NCI-H748 (cell line): ENCODE measurements around the gene TDRD12.
"Not testable (repeated sequence)": the region's sequence is repeated elsewhere in the genome, so short reads cannot be mapped to it uniquely, and the experiment has no call there.

Experiments used
- DNase-seq: peaks from one replicate; lab custom pipeline; 2025; ENCODE audit not compliant: unreplicated experiment; lab: John Stamatoyannopoulos, UW

The TDRD12 gene

GRCh38 chr19:32693151-32694108 is 26.1 kb upstream of the TDRD12 start:
- not testable (repeated sequence) for DNase-seq

- peak; percentile 29 for DNase-seq
Observed at GRCh38 chr19:32694316-32694715, 25.3 kb upstream of the TDRD12 start.

GRCh38 chr19:32694851-32695250 is 24.7 kb upstream of the TDRD12 start:
- DNase-seq, result not testable (repeated sequence)

GRCh38 chr19:32695506-32695905 is 24.1 kb upstream of the TDRD12 start:
- not testable (repeated sequence) for DNase-seq

- DNase-seq, result not testable (repeated sequence)
Observed at GRCh38 chr19:32696771-32697170, 22.8 kb upstream of the TDRD12 start.

- DNase-seq, result not testable (repeated sequence)
Observed at GRCh38 chr19:32700129-32700528, 19.4 kb upstream of the TDRD12 start.

- peak; percentile 89 for DNase-seq
Observed at GRCh38 chr19:32702010-32702409, 17.6 kb upstream of the TDRD12 start.

GRCh38 chr19:32704006-32704405 is 15.6 kb upstream of the TDRD12 start:
- not testable (repeated sequence) for DNase-seq

GRCh38 chr19:32708457-32708856 is 11.1 kb upstream of the TDRD12 start:
- no peak for DNase-seq

- DNase-seq, result no peak
Observed at GRCh38 chr19:32709032-32709431, 10.5 kb upstream of the TDRD12 start.

- DNase-seq, result no peak
Observed at GRCh38 chr19:32711747-32712146, 7.8 kb upstream of the TDRD12 start.

GRCh38 chr19:32716203-32716602 is 3.4 kb upstream of the TDRD12 start:
- DNase-seq, result not testable (repeated sequence)

- DNase-seq, result no peak
Observed at GRCh38 chr19:32717496-32717895, 2.1 kb upstream of the TDRD12 start.

GRCh38 chr19:32718286-32718685 is 1.3 kb upstream of the TDRD12 start:
- DNase-seq, result no peak

- DNase-seq, result no peak
Observed at GRCh38 chr19:32720216-32720935, 809 bp downstream of the TDRD12 start.

GRCh38 chr19:32720936-32721250 is 1.3 kb downstream of the TDRD12 start:
- DNase-seq, result no peak

- no peak for DNase-seq
Observed at GRCh38 chr19:32735936-32736335, 16.4 kb downstream of the TDRD12 start.

- DNase-seq, result no peak
Observed at GRCh38 chr19:32743021-32743420, 23.5 kb downstream of the TDRD12 start.

- DNase-seq, result no peak
Observed at GRCh38 chr19:32743447-32743846, 23.9 kb downstream of the TDRD12 start.

GRCh38 chr19:32744555-32745325 is 25.2 kb downstream of the TDRD12 start:
- DNase-seq, result no peak

- not testable (repeated sequence) for DNase-seq
Observed at GRCh38 chr19:32745594-32746251, 26.2 kb downstream of the TDRD12 start.
